22Rv1 (cell line): ENCODE data around the gene SCO1.

ENCODE experiments used
- CTCF ChIP-seq: fragments of 450-650 bp; IDR thresholded peaks from 2 replicates; pipeline ENCODE4 v1.5.1; 2017; ENCODE audit warnings: mild to moderate bottlenecking
- ZFX ChIP-seq: fragments of 450-650 bp; IDR thresholded peaks from 2 replicates; pipeline ENCODE4 v1.6.1; 2017; ENCODE audit warnings: antibody characterized with exemption, borderline replicate concordance

- TF ChIP-seq CTCF, result no peak
- TF ChIP-seq ZFX, result no peak
These were observed 34.1 kb upstream of the SCO1 start for GRCh38 chr17:10731408-10731879.
